Measurements from ENCODE around the gene KRT8.

DNA sequence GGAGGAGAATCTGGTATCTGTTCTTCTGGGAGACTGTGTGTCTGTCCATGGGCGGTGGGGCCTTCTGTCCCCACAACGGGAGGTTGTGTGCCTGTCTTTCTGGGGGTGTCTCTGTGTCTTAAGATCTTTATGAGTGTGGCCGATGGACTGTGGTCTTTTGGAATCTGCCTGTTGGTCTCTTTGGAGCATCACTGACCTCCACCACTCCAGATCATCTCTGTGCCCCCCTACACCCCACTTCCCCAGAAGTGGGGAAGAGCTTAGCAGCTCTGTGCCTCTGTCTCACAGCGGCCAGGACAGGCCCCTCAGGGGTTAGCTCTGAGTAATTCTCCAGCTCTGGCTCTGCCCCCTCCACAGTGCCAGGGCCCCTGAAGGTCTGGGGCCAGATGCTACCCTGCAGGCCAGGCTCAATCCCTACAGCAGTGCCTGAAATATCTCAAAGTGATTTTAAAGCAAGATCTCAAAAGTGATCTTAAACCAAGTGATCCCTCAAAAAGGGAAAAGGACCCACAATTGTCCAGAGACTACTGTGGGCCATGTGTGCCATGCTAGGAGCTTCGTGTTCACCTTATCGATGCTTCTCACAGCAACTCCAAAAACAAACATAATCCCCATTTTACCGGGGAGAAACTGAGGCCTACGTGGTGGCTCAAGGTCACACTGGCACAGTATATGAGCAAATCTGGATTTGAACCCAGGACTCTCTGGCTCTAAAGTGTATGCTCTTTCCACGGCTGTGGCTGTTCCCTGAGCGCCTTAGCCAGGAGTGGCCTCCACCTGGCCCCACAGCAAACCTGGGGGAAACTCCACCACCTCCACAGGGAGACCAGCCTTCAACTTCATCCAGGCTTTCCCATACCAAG is 30.1 kb downstream of the KRT8 start:
- TF ChIP-seq EZH2phosphoT487 (IDR thresholded peaks at IDR 0.05; ENCODE audit: borderline replicate concordance, low read depth): no peak
- no peak for TF ChIP-seq NFIC (IDR thresholded peaks at IDR 0.05; ENCODE audit: borderline replicate concordance)
- TF ChIP-seq GABPA (IDR thresholded peaks at IDR 0.05; ENCODE audit: low read depth): no peak
- no peak for TF ChIP-seq TAF1 (IDR thresholded peaks at IDR 0.05; ENCODE audit: borderline replicate concordance, low read depth, low read length)
- TF ChIP-seq JUND (IDR thresholded peaks at IDR 0.05): no peak
- no peak for TF ChIP-seq MAX (IDR thresholded peaks at IDR 0.05; ENCODE audit: low read depth)
- TF ChIP-seq CTCF (IDR thresholded peaks at IDR 0.05): no peak
- no peak for TF ChIP-seq RAD21 (IDR thresholded peaks at IDR 0.05; ENCODE audit: low read length)

Measured in SK-N-SH (cell line).